B cell (primary cell): ENCODE measurements around the gene ELANE.

Source experiments
- EZH2 ChIP-seq: IDR thresholded peaks from 2 replicates; pipeline ENCODE4 v1.6.1; 2012; ENCODE audit warnings: borderline replicate concordance, low read depth, mild to moderate bottlenecking, moderate library complexity, low read length; ENCODE audit not compliant: insufficient read depth, poor library complexity, severe bottlenecking
- TF ChIP-seq, protein P1 (sequence below): fragments of 200-600 bp; IDR thresholded peaks from one replicate; pipeline ENCODE4 v1.8.0; 2022; ENCODE audit warnings: antibody characterized with exemption, mild to moderate bottlenecking

DNA sequence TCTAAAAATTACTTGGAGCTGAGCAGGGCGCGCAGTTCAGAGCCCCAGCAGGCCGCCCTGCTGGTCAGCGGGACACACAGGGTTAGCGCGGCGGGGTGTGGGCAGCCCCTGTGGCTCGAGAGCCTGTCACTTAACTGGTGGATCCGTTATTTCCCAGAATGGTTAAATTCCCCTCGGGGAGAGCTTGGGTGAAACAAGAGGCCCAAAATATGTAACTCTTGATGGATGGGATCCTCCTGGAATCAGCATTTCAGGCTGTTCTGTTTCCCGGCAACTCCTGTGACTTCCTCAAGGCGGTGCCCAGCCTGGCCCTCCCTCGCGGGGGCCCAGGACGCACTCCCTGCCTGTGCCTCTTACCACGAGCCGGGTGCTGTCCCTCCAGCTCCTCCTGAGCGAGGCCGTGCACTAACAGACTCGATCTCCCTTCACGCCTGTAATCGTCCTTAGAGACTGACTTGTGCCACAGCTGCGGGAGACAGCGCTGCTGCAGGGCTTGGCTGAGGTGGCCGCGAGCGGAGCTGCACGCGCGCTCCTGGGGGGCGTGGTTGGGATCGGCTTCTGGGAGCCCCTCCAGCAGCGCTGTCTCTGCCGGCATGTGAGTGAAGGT, 45.2 kb upstream of the ELANE start:
- TF ChIP-seq, protein P1, sequence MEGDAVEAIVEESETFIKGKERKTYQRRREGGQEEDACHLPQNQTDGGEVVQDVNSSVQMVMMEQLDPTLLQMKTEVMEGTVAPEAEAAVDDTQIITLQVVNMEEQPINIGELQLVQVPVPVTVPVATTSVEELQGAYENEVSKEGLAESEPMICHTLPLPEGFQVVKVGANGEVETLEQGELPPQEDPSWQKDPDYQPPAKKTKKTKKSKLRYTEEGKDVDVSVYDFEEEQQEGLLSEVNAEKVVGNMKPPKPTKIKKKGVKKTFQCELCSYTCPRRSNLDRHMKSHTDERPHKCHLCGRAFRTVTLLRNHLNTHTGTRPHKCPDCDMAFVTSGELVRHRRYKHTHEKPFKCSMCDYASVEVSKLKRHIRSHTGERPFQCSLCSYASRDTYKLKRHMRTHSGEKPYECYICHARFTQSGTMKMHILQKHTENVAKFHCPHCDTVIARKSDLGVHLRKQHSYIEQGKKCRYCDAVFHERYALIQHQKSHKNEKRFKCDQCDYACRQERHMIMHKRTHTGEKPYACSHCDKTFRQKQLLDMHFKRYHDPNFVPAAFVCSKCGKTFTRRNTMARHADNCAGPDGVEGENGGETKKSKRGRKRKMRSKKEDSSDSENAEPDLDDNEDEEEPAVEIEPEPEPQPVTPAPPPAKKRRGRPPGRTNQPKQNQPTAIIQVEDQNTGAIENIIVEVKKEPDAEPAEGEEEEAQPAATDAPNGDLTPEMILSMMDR, result no peak
- TF ChIP-seq EZH2, result no peak
